Vagina (tissue), 2 donors: ENCODE data around the gene PADI2. TPM values are rescaled to one million over a fixed set of nuclear protein-coding genes. Genes with fewer than 3 reads are reported as not detected.

Experiments used
- DNase-seq, 2 donors: peaks; one replicate each; pipeline ENCODE4 v3.0.0-alpha.2; 2017; ENCODE audit errors: extremely low spot score in 2 of 2
- H3K27ac ChIP-seq: fragments of 200-600 bp; sonication (generic); one replicate; pipeline ENCODE4 v1.5.1; 2019
- H3K27me3 ChIP-seq: fragments of 200-600 bp; sonication (generic); one replicate; pipeline ENCODE4 v1.5.1; 2019
- H3K36me3 ChIP-seq, 2 donors: fragments of 200-600 bp; sonication (generic); one replicate each; pipeline ENCODE4 v1.5.1; 2017 to 2019
- H3K4me1 ChIP-seq: fragments of 200-600 bp; sonication (generic); one replicate; pipeline ENCODE4 v1.5.1; 2019
- H3K4me3 ChIP-seq, 2 donors: fragments of 200-600 bp; sonication (generic); 1 replicate in 1 of 2; 2 replicates in 1 of 2; pipeline ENCODE4 v1.5.1; 2016 to 2019
- H3K9me3 ChIP-seq: fragments of 200-600 bp; sonication (generic); one replicate; pipeline ENCODE4 v1.5.1; 2019
- POLR2A ChIP-seq, 2 donors: fragments of 450-650 bp; IDR thresholded peaks; one replicate each; pipeline ENCODE4 v1.6.1; 2017; ENCODE audit warnings: antibody characterized with exemption in 2 of 2, mild to moderate bottlenecking in 2 of 2, moderate library complexity in 2 of 2
- POLR2AphosphoS5 ChIP-seq, 2 donors: sonication (generic); formaldehyde crosslinking; IDR thresholded peaks; one replicate each; pipeline ENCODE4 v1.9.0; 2017; ENCODE audit warnings: antibody characterized with exemption in 2 of 2, mild to moderate bottlenecking in 2 of 2, low read depth in 1 of 2; ENCODE audit not compliant: insufficient read depth in 1 of 2
- intact Hi-C: fragments of 100-400 bp; cut with DNase I; formaldehyde crosslinking; loops from one replicate; pipeline ENCODE4 v1.15.1; 2023
- total RNA-seq: library from RNA; depleted of rRNA; stranded (reverse); fragments of >200 nt; gene quantifications from one replicate; pipeline ENCODE4 v1.2.3, GENCODE V29; 2016
- TF ChIP-seq, protein P1 (sequence below), 3 experiments: fragments of 450-650 bp in 2 of 3; fragments of 200-600 bp in 1 of 3; sonication (generic) in 1 of 3; IDR thresholded peaks; one replicate each; pipeline ENCODE4 v1.5.1; 2017 to 2019; ENCODE audit warnings: antibody characterized with exemption in 3 of 3, mild to moderate bottlenecking in 2 of 3, moderate library complexity in 2 of 3

The PADI2 gene
- 0.98 TPM for total RNA-seq

DNA sequence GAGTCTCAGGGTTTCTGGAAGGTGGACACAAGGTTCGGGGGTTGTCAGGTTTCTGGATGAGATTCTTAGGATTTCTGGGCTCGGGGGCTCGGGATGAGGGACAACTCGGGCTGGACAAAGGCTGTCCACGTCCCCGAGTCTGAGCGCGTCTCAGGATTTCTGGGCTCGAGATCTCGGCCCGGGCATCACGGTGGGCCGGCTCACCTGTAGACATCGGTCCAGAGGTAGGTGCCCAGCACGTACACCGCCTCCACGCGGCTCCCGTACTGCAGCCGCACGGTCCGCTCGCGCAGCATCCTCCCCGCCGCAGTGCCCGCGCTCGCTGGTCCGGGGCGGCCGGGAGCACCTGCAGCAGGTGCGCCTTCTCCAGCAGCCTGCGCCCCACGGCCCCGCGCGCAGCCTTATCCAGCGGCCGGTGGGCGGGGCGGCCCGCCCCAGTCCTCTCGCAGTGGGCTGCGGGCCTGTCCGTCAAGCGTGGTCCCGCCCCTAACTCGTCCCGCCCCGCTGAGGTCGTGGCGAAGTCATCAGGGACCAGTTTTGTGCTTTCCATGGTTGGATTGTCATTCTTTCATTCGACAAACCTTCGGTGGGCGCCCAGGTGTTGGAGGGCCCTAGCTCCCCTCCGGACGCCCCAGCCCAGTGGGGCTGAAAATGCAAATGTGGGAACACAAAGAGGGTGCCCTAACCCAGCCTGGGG, at the start of gene PADI2:
Gene PADI2, minus strand, starts transcription at position 376 of the 697 bp plus-strand sequence. Its CDS starts 80 bp downstream, at position 296.
- Histone ChIP-seq H3K36me3 (no peaks in the 10 kb centered on the region), H3K9me3 (no peaks in the 10 kb centered on the region), H3K27me3 (no peaks in the 10 kb centered on the region), H3K4me3 (peak within 1 kb of the TSS; percentile 28 to 35), H3K27ac (no peak within 1 kb of the TSS), H3K4me1 (peaks cover 17% of the 10 kb centered on the region)
- no peak for DNase-seq
- TF ChIP-seq POLR2A (IDR thresholded peaks at IDR 0.05) (no peak), POLR2AphosphoS5 (IDR thresholded peaks at IDR 0.05; ENCODE audit: insufficient read depth in 1 of 2, low read depth in 1 of 2) (no peak)
- TF ChIP-seq, protein P1, sequence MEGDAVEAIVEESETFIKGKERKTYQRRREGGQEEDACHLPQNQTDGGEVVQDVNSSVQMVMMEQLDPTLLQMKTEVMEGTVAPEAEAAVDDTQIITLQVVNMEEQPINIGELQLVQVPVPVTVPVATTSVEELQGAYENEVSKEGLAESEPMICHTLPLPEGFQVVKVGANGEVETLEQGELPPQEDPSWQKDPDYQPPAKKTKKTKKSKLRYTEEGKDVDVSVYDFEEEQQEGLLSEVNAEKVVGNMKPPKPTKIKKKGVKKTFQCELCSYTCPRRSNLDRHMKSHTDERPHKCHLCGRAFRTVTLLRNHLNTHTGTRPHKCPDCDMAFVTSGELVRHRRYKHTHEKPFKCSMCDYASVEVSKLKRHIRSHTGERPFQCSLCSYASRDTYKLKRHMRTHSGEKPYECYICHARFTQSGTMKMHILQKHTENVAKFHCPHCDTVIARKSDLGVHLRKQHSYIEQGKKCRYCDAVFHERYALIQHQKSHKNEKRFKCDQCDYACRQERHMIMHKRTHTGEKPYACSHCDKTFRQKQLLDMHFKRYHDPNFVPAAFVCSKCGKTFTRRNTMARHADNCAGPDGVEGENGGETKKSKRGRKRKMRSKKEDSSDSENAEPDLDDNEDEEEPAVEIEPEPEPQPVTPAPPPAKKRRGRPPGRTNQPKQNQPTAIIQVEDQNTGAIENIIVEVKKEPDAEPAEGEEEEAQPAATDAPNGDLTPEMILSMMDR (IDR thresholded peaks at IDR 0.05) = no peak
- intact Hi-C loops = no loop called here

DNA sequence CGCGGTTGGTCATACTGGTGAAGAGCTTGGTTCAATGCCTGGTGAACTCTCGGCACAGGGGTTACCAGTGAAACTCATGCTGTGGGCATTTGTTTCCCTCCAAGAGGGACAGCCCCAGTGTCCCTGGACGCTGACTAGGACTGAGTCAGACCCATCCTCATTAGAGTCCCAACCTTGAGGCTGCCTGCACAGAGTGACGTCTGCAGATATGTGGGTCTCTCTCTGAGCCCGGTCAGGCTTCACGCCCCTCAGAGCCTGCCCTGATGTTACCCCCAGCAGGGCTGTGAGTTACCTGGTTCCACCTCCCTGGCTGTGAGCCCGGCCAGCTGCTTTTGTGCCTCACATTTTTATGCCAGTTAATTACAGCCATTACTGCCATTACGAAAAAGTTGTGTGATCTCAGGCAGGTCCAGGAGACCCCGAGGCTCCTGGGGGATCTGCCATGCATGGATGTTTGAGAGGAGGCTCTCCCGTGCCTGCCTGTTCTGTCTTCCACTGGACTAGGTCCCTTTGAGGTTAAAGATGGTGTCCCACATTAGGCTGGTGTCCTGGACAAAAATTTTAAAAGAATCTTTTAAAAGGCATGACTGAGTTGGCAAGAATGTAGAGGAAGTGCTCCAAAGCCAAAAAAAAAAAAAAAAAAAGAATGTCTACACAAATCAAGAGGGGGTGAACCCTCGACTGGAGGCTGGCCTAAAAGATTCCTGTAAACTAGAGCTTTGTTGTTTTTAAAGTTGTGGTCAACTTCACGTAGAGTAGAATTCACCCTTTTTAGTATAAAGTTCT, 49.0 kb upstream of the PADI2 start:
- Histone ChIP-seq H3K4me3 (no peak overlapping the region), H3K36me3 (no peaks in the 10 kb centered on the region), H3K4me1 (no peaks in the 10 kb centered on the region), H3K27ac (no peak overlapping the region), H3K9me3 (no peaks in the 10 kb centered on the region), H3K27me3 (no peaks in the 10 kb centered on the region)
- no peak for TF ChIP-seq POLR2A (IDR thresholded peaks at IDR 0.05)
- TF ChIP-seq, protein P1 (IDR thresholded peaks at IDR 0.05) = no peak
- no peak for TF ChIP-seq POLR2AphosphoS5 (IDR thresholded peaks at IDR 0.05; ENCODE audit: insufficient read depth in 1 of 2, low read depth in 1 of 2)
- intact Hi-C loops = no loop called here
- no peak for DNase-seq

DNA sequence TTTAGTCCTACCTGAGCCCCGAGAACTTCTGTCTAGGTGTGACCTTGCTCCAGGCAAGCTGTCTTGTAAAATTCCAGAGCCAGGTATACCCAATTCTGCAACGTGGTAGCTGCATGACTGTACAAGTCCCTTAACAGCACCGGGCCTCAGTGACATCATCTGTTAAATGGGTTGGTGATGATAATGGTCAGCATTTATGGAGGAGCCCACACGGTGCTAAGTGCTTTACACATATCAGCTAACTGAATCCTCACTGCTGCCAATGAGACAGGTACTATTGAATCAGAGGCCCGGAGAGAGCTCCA, 48.5 kb upstream of the PADI2 start:
- Histone ChIP-seq H3K27me3 (no peaks in the 10 kb centered on the region), H3K4me3 (no peak overlapping the region), H3K9me3 (no peaks in the 10 kb centered on the region), H3K4me1 (no peaks in the 10 kb centered on the region), H3K36me3 (no peaks in the 10 kb centered on the region), H3K27ac (no peak overlapping the region)
- intact Hi-C loops = no loop called here
- DNase-seq = peak in 1 of 2 donors; percentile 49
- TF ChIP-seq, protein P1 (IDR thresholded peaks at IDR 0.05) = no peak
- no peak for TF ChIP-seq POLR2AphosphoS5 (IDR thresholded peaks at IDR 0.05; ENCODE audit: insufficient read depth in 1 of 2, low read depth in 1 of 2)

DNA sequence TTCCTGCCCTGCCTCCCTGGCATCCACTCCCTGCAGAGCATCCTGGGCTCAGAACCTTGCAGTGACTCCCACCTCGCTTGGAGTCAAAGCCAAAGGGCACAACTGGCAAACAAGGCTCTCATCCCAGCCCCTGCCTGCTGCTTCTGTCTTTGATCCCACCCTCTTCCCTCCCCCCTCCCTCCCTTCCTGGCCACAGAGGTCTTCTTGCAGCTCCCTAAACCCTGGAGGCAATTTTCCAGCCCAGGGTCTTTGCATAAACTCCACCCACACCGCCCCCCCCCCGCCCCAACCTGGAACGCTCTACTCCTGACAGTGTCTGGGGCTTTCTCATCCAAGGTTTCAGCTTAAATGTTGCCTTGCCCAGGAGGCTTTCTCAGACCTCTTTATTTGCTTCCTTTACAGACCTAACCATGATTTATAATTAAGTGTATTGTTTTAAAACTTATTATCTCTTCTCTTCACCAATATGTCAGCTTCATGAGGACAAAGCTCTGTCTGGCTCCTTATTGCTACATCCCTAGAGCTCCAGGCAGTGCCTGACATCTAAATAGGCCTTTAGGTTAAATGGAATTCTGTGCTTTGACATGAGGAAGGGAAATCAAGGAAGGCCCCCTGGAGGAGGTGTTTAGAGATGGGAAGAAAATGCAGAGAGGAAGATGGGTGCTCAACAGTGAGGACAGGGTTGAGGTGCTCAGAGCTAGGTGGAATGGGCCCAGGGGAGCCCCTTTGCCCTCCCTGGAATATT, 48.0 kb upstream of the PADI2 start:
- H3K9me3 ChIP-seq = no peaks in the 10 kb centered on the region
- no peak overlapping the region for H3K4me3 ChIP-seq
- no peaks in the 10 kb centered on the region for H3K4me1 ChIP-seq
- peak in 1 of 2 donors; percentile 40 for DNase-seq
- H3K36me3 ChIP-seq = no peaks in the 10 kb centered on the region
- no peaks in the 10 kb centered on the region for H3K27me3 ChIP-seq
- H3K27ac ChIP-seq = no peak overlapping the region
- intact Hi-C loops = no loop called here
- TF ChIP-seq POLR2AphosphoS5 (IDR thresholded peaks at IDR 0.05; ENCODE audit: insufficient read depth in 1 of 2, low read depth in 1 of 2) = no peak
- no peak for TF ChIP-seq POLR2A (IDR thresholded peaks at IDR 0.05)
- TF ChIP-seq, protein P1 (IDR thresholded peaks at IDR 0.05) = no peak
